Suprapubic skin (tissue), 4 donors: ENCODE measurements around the gene CST3. TPM values are rescaled to one million over a fixed set of nuclear protein-coding genes. Genes with fewer than 3 reads are reported as not detected.

Experiments
- DNase-seq, 2 donors: peaks; one replicate each; pipeline ENCODE4 v3.0.0-alpha.2; 2019; ENCODE audit warnings: low spot score in 2 of 2
- H3K27ac ChIP-seq: fragments of 200-600 bp; sonication (generic); one replicate; pipeline ENCODE4 v1.5.1; 2019
- H3K27me3 ChIP-seq: fragments of 200-600 bp; sonication (generic); one replicate; pipeline ENCODE4 v1.5.1; 2019
- H3K36me3 ChIP-seq: fragments of 200-600 bp; sonication (generic); one replicate; pipeline ENCODE4 v1.5.1; 2019
- H3K4me1 ChIP-seq: fragments of 200-600 bp; sonication (generic); one replicate; pipeline ENCODE4 v1.5.1; 2019
- H3K4me3 ChIP-seq: fragments of 200-600 bp; sonication (generic); one replicate; pipeline ENCODE4 v1.5.1; 2019; ENCODE audit warnings: mild to moderate bottlenecking
- H3K9me3 ChIP-seq: fragments of 200-600 bp; sonication (generic); one replicate; pipeline ENCODE4 v1.5.1; 2019
- EP300 ChIP-seq: sonication (generic); formaldehyde crosslinking; IDR thresholded peaks from one replicate; pipeline ENCODE4 v1.6.1; 2017; ENCODE audit warnings: antibody characterized with exemption
- POLR2A ChIP-seq, 2 donors: fragments of 450-650 bp; IDR thresholded peaks; one replicate each; pipeline ENCODE4 v1.6.1; 2017; ENCODE audit warnings: antibody characterized with exemption in 2 of 2, mild to moderate bottlenecking in 2 of 2, moderate library complexity in 2 of 2
- POLR2AphosphoS5 ChIP-seq, 3 donors: sonication (generic); formaldehyde crosslinking; IDR thresholded peaks; one replicate each; pipeline ENCODE4 v1.6.1; 2017; ENCODE audit warnings: antibody characterized with exemption in 3 of 3
- WGBS: methylation state at CpG from one replicate; pipeline ENCODE4 v1.1.5; 2018; 5-methylcytosine and 5-hydroxymethylcytosine counted together
- total RNA-seq, 4 donors: library from RNA; depleted of rRNA; stranded (reverse); fragments of >200 nt; gene quantifications; one replicate each; pipeline ENCODE4 v1.1.0, GENCODE V29; 2016
- TF ChIP-seq, protein P1 (sequence below), 2 donors: fragments of 200-600 bp in 1 of 2; fragments of 450-650 bp in 1 of 2; sonication (generic) in 1 of 2; IDR thresholded peaks; one replicate each; pipeline ENCODE4 v1.5.1; 2016 to 2019; ENCODE audit warnings: antibody characterized with exemption in 2 of 2, mild to moderate bottlenecking in 1 of 2, moderate library complexity in 1 of 2

CST3 gene
- total RNA-seq, 4 donors from 2014 or later: 258 to 476 (median 386) TPM

DNA sequence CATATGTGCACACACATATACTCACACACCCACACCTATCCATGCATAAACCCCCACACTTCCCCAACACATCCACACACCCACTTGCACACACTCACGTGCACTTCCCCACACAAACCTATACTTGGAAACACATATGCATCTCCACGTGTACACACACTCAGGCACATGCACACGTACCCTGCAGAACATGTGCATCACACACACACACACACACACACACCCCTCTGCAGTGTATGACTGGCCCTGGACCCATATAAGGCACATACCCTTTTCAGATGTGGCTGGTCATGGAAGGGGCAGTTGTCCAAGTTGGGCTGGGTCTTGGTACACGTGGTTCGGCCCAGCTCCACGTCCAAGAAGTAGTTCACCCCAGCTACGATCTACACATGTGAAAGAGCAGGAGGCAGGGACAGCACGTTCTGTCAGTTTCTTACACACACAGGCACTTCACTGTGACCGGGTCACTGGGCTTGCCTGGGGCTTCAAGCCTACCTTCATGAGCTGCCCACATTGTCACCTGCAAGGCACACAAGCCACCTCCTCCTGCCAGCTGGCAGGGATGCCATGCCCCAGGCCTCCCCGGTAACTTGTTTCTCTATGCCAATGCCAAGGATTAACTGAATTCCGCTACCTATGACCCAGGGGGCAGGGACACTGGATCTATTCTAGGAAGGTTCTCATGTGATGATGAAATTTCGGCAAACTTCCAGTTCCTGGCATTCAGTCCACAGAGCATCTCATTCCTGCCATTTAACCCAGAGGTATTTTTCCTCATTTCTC lies 2.6 kb downstream of the CST3 start:
- peak overlapping the region; percentile 95 for H3K4me3 ChIP-seq
- TF ChIP-seq, protein P1, sequence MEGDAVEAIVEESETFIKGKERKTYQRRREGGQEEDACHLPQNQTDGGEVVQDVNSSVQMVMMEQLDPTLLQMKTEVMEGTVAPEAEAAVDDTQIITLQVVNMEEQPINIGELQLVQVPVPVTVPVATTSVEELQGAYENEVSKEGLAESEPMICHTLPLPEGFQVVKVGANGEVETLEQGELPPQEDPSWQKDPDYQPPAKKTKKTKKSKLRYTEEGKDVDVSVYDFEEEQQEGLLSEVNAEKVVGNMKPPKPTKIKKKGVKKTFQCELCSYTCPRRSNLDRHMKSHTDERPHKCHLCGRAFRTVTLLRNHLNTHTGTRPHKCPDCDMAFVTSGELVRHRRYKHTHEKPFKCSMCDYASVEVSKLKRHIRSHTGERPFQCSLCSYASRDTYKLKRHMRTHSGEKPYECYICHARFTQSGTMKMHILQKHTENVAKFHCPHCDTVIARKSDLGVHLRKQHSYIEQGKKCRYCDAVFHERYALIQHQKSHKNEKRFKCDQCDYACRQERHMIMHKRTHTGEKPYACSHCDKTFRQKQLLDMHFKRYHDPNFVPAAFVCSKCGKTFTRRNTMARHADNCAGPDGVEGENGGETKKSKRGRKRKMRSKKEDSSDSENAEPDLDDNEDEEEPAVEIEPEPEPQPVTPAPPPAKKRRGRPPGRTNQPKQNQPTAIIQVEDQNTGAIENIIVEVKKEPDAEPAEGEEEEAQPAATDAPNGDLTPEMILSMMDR (IDR thresholded peaks at IDR 0.05): no peak
- TF ChIP-seq EP300: peak; percentile 69
- DNase-seq: peak in 1 of 2 donors; percentile 65
- WGBS: 37% methylated on average over 7 of the region's 12 CpGs
- no peaks in the 10 kb centered on the region for H3K9me3 ChIP-seq
- H3K27ac ChIP-seq: peak overlapping the region; percentile 44
- H3K36me3 ChIP-seq: peaks cover 30% of the 10 kb centered on the region
- H3K4me1 ChIP-seq: peaks cover 56% of the 10 kb centered on the region
- no peaks in the 10 kb centered on the region for H3K27me3 ChIP-seq

DNA sequence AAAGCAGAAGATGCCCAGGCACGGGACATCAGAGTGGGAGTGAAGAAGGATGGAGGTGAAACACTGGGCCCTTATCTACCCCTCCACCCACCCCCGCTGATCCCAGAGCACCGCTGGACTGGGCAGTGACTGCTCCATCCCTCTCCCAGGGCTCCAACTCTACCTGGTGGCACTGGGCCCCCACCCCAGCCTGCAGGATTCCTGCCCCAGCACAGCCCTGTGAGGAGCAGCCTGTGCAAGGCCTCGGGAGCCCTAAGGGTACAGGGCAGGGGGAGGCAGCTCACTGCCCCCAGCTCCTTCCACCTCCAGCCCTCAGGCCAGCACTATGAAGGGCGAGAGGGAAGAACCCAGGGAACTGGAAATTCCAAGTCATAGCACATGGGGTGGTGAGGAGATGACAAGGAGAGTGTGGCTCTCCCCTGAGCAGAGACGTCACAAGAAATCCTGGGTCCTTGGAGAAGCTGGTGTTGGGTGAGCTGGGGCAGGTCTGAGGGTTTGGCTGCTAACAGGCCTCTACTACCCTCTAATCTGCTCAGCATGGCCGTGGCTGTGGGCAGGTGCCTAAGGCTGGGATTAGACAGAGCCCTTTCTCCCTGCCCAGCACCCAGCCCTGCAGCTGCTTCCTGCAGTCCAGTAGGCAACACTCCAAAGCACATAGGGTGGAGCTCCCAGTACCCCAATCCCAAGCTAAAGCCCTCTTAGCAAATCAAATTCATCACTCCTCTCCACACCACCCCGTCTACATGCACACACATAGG lies 3.5 kb downstream of the CST3 start:
- no peaks in the 10 kb centered on the region for H3K27me3 ChIP-seq
- no peak for DNase-seq
- H3K4me1 ChIP-seq: peaks cover 52% of the 10 kb centered on the region
- H3K4me3 ChIP-seq: peak overlapping the region; percentile 95
- peak overlapping the region; percentile 44 for H3K27ac ChIP-seq
- TF ChIP-seq POLR2A (IDR thresholded peaks at IDR 0.05) (no peak), POLR2AphosphoS5 (IDR thresholded peaks at IDR 0.05) (no peak), EP300 (no peak)
- TF ChIP-seq, protein P1 (IDR thresholded peaks at IDR 0.05): no peak
- 82% methylated on average over 5 of the region's 8 CpGs for WGBS
- no peaks in the 10 kb centered on the region for H3K9me3 ChIP-seq
- peaks cover 30% of the 10 kb centered on the region for H3K36me3 ChIP-seq

DNA sequence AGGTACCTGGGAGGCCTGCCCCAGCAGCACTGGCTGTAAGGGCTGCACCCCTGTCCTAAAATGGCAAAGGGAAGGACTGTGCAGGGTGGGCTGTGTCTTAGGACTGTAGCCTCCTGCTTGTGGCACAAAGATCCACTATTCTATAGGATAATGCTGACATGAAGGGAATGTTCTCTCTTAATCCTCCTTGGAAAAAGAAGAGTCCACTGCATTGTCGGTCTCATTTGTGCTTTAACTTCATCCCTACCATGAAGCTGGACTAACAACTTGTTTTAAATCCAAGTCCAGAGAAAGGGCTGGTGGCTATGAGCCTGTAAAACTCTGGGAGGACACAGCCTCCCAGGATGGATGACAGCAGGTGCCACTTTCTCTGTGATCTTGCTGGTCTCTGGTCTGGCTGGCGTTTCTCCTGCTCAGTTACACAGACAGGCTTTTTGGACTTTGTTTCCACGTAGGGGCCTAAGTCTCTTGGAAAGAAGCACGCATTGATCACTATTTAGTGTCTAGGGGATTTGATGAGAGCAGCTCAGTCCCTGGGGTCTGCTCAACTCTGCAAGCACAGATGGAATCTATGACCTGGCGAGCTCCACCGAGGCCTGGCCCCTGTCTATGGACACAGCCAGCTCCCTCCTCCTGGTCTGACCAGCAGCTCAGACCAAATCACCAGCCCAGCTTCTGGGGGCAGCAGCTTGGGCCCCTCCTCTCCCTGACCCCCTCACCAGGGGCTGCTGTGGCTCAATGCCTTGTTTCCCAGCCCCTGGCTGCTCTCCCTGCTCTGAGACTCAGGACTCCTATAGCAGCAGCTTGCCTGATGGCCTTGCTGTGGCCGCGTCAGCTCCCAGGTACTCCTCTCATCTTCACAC lies 4.8 kb downstream of the CST3 start:
- peaks cover 51% of the 10 kb centered on the region for H3K4me1 ChIP-seq
- H3K36me3 ChIP-seq: peaks cover 30% of the 10 kb centered on the region
- 90% methylated on average over 6 of the region's 8 CpGs for WGBS
- no peak for DNase-seq
- no peaks in the 10 kb centered on the region for H3K9me3 ChIP-seq
- no peak overlapping the region for H3K27ac ChIP-seq
- H3K4me3 ChIP-seq: no peak overlapping the region
- no peaks in the 10 kb centered on the region for H3K27me3 ChIP-seq
- TF ChIP-seq EP300: no peak
- TF ChIP-seq, protein P1 (IDR thresholded peaks at IDR 0.05): no peak
- TF ChIP-seq POLR2AphosphoS5 (IDR thresholded peaks at IDR 0.05): no peak
- TF ChIP-seq POLR2A (IDR thresholded peaks at IDR 0.05): no peak

DNA sequence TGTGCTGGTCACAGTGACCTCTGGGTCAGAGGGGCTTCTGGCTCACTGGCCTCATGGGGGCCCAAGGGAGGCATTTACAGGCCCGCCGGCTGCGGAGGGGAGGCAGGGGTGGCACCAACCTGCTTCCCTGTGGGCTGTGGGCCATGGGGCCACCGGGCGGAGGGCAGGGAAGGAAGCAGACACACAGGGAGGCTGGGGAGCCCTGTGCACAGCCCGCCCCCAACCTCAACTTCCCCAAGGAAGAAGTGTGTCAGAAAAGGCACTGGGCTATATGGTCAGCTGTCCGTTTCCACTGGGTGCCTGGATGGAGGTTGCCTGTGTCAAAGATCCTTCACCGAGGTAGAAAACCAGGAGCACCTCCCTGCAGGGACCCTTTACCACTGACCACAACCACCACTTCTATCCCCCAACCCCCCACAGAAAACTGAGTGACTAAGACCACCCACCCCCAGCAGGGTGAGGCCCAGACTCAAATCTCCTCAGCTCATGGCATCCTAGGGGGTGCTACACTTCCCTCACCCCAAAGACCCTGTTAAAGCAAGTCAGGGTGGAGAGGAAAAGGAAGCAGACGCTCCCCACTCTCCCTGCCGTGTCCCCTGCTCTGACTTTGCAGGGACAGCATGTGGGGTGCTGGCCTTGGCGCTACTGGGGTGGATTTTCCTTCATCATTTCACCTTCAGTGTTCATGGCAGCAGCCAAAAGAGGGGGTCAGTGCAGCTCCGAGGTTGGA lies 5.6 kb downstream of the CST3 start:
- peaks cover 30% of the 10 kb centered on the region for H3K36me3 ChIP-seq
- TF ChIP-seq EP300 (no peak), POLR2A (IDR thresholded peaks at IDR 0.05) (no peak), POLR2AphosphoS5 (IDR thresholded peaks at IDR 0.05) (no peak)
- TF ChIP-seq, protein P1 (IDR thresholded peaks at IDR 0.05): no peak
- no peak overlapping the region for H3K27ac ChIP-seq
- no peaks in the 10 kb centered on the region for H3K9me3 ChIP-seq
- no peak overlapping the region for H3K4me3 ChIP-seq
- no peak for DNase-seq
- H3K27me3 ChIP-seq: no peaks in the 10 kb centered on the region
- H3K4me1 ChIP-seq: peaks cover 51% of the 10 kb centered on the region
- 72% methylated on average over 9 of the region's 12 CpGs for WGBS
